Measurements from ENCODE around the gene IER3. TPM values are rescaled to one million over a fixed set of nuclear protein-coding genes. Genes with fewer than 3 reads are reported as not detected.

The IER3 gene
- total RNA-seq, 1 donor: 187 TPM

GRCh38 chr6:30705620-30706019, 38.7 kb downstream of the IER3 start:
- H3K4me3 ChIP-seq (ENCODE audit: low read depth, low read length): no peak overlapping the region
- no peak for TF ChIP-seq CTCF (IDR thresholded peaks at IDR 0.05; ENCODE audit: insufficient read depth, low read depth, low read length)
- DNase-seq (ENCODE audit: low read depth): no peak

GRCh38 chr6:30703821-30704220, 40.5 kb downstream of the IER3 start:
- no peak for DNase-seq (ENCODE audit: low read depth)
- H3K4me3 ChIP-seq (ENCODE audit: low read depth, low read length): no peak overlapping the region

GRCh38 chr6:30703011-30703410, 41.3 kb downstream of the IER3 start:
- DNase-seq (ENCODE audit: low read depth): no peak
- no peak overlapping the region for H3K4me3 ChIP-seq (ENCODE audit: low read depth, low read length)
- TF ChIP-seq CTCF (IDR thresholded peaks at IDR 0.05; ENCODE audit: insufficient read depth, low read depth, low read length): no peak

More at GRCh38 chr6:30703821-30704220, 40.5 kb downstream of the IER3 start:
- TF ChIP-seq CTCF (IDR thresholded peaks at IDR 0.05; ENCODE audit: insufficient read depth, low read depth, low read length): no peak

- no peak overlapping the region for H3K4me3 ChIP-seq (ENCODE audit: low read depth, low read length)
- DNase-seq (ENCODE audit: low read depth): no peak
- no peak for TF ChIP-seq CTCF (IDR thresholded peaks at IDR 0.05; ENCODE audit: insufficient read depth, low read depth, low read length)
Measured at GRCh38 chr6:30700340-30700739, 44.0 kb downstream of the IER3 start.

- no peak overlapping the region for H3K4me3 ChIP-seq (ENCODE audit: low read depth, low read length)
- DNase-seq (ENCODE audit: low read depth): no peak
- TF ChIP-seq CTCF (IDR thresholded peaks at IDR 0.05; ENCODE audit: insufficient read depth, low read depth, low read length): no peak
Measured at GRCh38 chr6:30696432-30696831, 47.9 kb downstream of the IER3 start.

Small RNA genes within 50 kb of the gene (small RNA-seq; reads per million reads assigned to genes)
- not detected for gene RF00019
- not detected for gene RN7SL353P

Other genes starting within 250 kb of the IER3 start
- gene GNL1, start 188.1 kb downstream of the IER3 start, total RNA-seq: 50.3 and 52.7 TPM in 2 replicates
- gene PRR3, start 187.3 kb downstream of the IER3 start, total RNA-seq: 5.8 and 6.0 TPM in 2 replicates
- 30.9 and 37.6 TPM in 2 replicates for gene ABCF1, start 173.1 kb downstream of the IER3 start, total RNA-seq
- gene PPP1R10, start 127.3 kb downstream of the IER3 start, total RNA-seq: 37.7 and 70.4 TPM in 2 replicates
- 79.5 and 81.2 TPM in 2 replicates for gene MRPS18B, start 126.7 kb downstream of the IER3 start, total RNA-seq
- gene ATAT1, start 117.7 kb downstream of the IER3 start, total RNA-seq: 4.2 and 5.2 TPM in 2 replicates
- 4.8 and 9.9 TPM in 2 replicates for gene C6orf136, start 97.4 kb downstream of the IER3 start, total RNA-seq
- gene DHX16, start 71.5 kb downstream of the IER3 start, total RNA-seq: 32.0 and 32.2 TPM in 2 replicates
- gene PPP1R18, start 57.9 kb downstream of the IER3 start, total RNA-seq: 56.6 and 59.3 TPM in 2 replicates
- gene NRM, start 53.6 kb downstream of the IER3 start, total RNA-seq: 3.5 and 5.5 TPM in 2 replicates
- gene MDC1, start 27.3 kb downstream of the IER3 start, total RNA-seq: 3.2 and 4.7 TPM in 2 replicates
- 590 and 713 TPM in 2 replicates for gene TUBB, start 24.2 kb downstream of the IER3 start, total RNA-seq
- gene FLOT1, start 1.9 kb downstream of the IER3 start, total RNA-seq: 107 and 119 TPM in 2 replicates
- gene DDR1, start 140.0 kb upstream of the IER3 start, total RNA-seq: 19.3 and 32.4 TPM in 2 replicates
- 9.3 and 14.7 TPM in 2 replicates for gene GTF2H4, start 163.7 kb upstream of the IER3 start, total RNA-seq
- 15.1 and 17.3 TPM in 2 replicates for gene VARS2, start 169.7 kb upstream of the IER3 start, total RNA-seq
- not detected in 2 replicates for gene SFTA2, start 187.6 kb upstream of the IER3 start, total RNA-seq
- not detected in 2 replicates for gene MUCL3, start 196.4 kb upstream of the IER3 start, total RNA-seq
- not detected in 2 replicates for gene MUC21, start 239.2 kb upstream of the IER3 start, total RNA-seq

All from fibroblast of villous mesenchyme (primary cell).